HEK293 (cell line): ENCODE measurements around the gene AP1S1.

Source experiments
- EGR2 ChIP-seq: fragments of 450-650 bp; formaldehyde crosslinking; IDR thresholded peaks from 2 replicates; pipeline ENCODE4 v1.5.1; 2016; ENCODE audit warnings: low read depth, missing biosample characterization, missing genetic modification characterization
- HOXA7 ChIP-seq: sonication (generic); formaldehyde crosslinking; IDR thresholded peaks from 2 replicates; pipeline ENCODE4 v1.8.1; 2022; ENCODE audit warnings: missing genetic modification reagents, borderline replicate concordance
- INSM2 ChIP-seq: fragments of 450-650 bp; formaldehyde crosslinking; IDR thresholded peaks from 2 replicates; pipeline ENCODE4 v1.5.1; 2016; ENCODE audit warnings: missing biosample characterization, missing genetic modification characterization
- KLF1 ChIP-seq: fragments of 450-650 bp; formaldehyde crosslinking; IDR thresholded peaks from 2 replicates; pipeline ENCODE4 v1.5.1; 2016; ENCODE audit warnings: missing biosample characterization, missing genetic modification characterization
- SETDB1 ChIP-seq: IDR thresholded peaks from one replicate; pipeline ENCODE4 v1.6.1; 2017; ENCODE audit warnings: mild to moderate bottlenecking, low read length, moderate library complexity, mixed read lengths; ENCODE audit not compliant: insufficient read length
- YY2 ChIP-seq: fragments of 450-650 bp; formaldehyde crosslinking; IDR thresholded peaks from 2 replicates; pipeline ENCODE4 v1.5.1; 2016; ENCODE audit warnings: missing biosample characterization, missing genetic modification characterization
- ZBTB21 ChIP-seq: fragments of 450-650 bp; formaldehyde crosslinking; IDR thresholded peaks from 2 replicates; pipeline ENCODE4 v1.5.1; 2017; ENCODE audit warnings: missing biosample characterization, missing genetic modification characterization
- ZBTB44 ChIP-seq: fragments of 450-650 bp; IDR thresholded peaks from 2 replicates; pipeline ENCODE4 v1.5.1; 2018; ENCODE audit warnings: missing biosample characterization, mild to moderate bottlenecking, missing genetic modification characterization
- ZBTB7A ChIP-seq: fragments of 450-650 bp; formaldehyde crosslinking; IDR thresholded peaks from 2 replicates; pipeline ENCODE4 v1.5.1; 2016; ENCODE audit warnings: low read depth, missing biosample characterization, missing genetic modification characterization
- ZEB2 ChIP-seq: fragments of 450-650 bp; formaldehyde crosslinking; IDR thresholded peaks from 2 replicates; pipeline ENCODE4 v1.5.1; 2016; ENCODE audit warnings: missing biosample characterization, missing genetic modification characterization
- ZNF174 ChIP-seq: fragments of 450-650 bp; formaldehyde crosslinking; IDR thresholded peaks from 2 replicates; pipeline ENCODE4 v1.5.0; 2017; ENCODE audit warnings: missing biosample characterization, mild to moderate bottlenecking, missing genetic modification characterization
- ZNF221 ChIP-seq: fragments of 450-650 bp; formaldehyde crosslinking; IDR thresholded peaks from 2 replicates; pipeline ENCODE4 v1.5.1; 2017; ENCODE audit warnings: missing biosample characterization, missing genetic modification characterization, borderline replicate concordance
- ZNF23 ChIP-seq: fragments of 450-650 bp; formaldehyde crosslinking; IDR thresholded peaks from 2 replicates; pipeline ENCODE4 v1.5.1; 2016; ENCODE audit warnings: missing biosample characterization, missing genetic modification characterization, borderline replicate concordance
- ZNF239 ChIP-seq: fragments of 450-650 bp; formaldehyde crosslinking; IDR thresholded peaks from 2 replicates; pipeline ENCODE4 v1.5.1; 2016; ENCODE audit warnings: missing biosample characterization, missing genetic modification characterization
- ZNF341 ChIP-seq: fragments of 450-650 bp; formaldehyde crosslinking; IDR thresholded peaks from 2 replicates; pipeline ENCODE4; 2016; ENCODE audit warnings: low read depth, missing biosample characterization, missing genetic modification characterization
- ZNF426 ChIP-seq: fragments of 450-650 bp; formaldehyde crosslinking; IDR thresholded peaks from 2 replicates; pipeline ENCODE4 v1.5.1; 2017; ENCODE audit warnings: missing biosample characterization, missing genetic modification characterization, mild to moderate bottlenecking, inconsistent platforms, moderate library complexity
- ZNF510 ChIP-seq: fragments of 450-650 bp; formaldehyde crosslinking; IDR thresholded peaks from 2 replicates; pipeline ENCODE4 v1.5.1; 2018; ENCODE audit warnings: mild to moderate bottlenecking, missing genetic modification characterization, missing biosample characterization; ENCODE audit not compliant: insufficient replicate concordance
- ZNF521 ChIP-seq: fragments of 450-650 bp; formaldehyde crosslinking; IDR thresholded peaks from 2 replicates; pipeline ENCODE4 v1.5.1; 2017; ENCODE audit warnings: missing biosample characterization, mild to moderate bottlenecking, missing genetic modification characterization
- ZNF549 ChIP-seq: fragments of 450-650 bp; IDR thresholded peaks from 2 replicates; pipeline ENCODE4 v1.5.1; 2018; ENCODE audit warnings: missing biosample characterization, missing genetic modification characterization, mild to moderate bottlenecking, inconsistent platforms, moderate library complexity
- ZNF561 ChIP-seq: fragments of 450-650 bp; IDR thresholded peaks from 2 replicates; pipeline ENCODE4 v1.5.1; 2018; ENCODE audit warnings: missing biosample characterization, missing genetic modification characterization, borderline replicate concordance
- ZNF670 ChIP-seq: fragments of 450-650 bp; formaldehyde crosslinking; IDR thresholded peaks from 2 replicates; pipeline ENCODE4 v1.5.1; 2016; ENCODE audit warnings: missing biosample characterization, missing genetic modification characterization, low read depth
- ZNF701 ChIP-seq: fragments of 450-650 bp; formaldehyde crosslinking; IDR thresholded peaks from 2 replicates; pipeline ENCODE4 v1.5.1; 2016; ENCODE audit warnings: missing biosample characterization, missing genetic modification characterization
- ZNF792 ChIP-seq: fragments of 450-650 bp; formaldehyde crosslinking; IDR thresholded peaks from 2 replicates; pipeline ENCODE4 v1.5.1; 2016; ENCODE audit warnings: missing biosample characterization, missing genetic modification characterization
- ZSCAN18 ChIP-seq: fragments of 450-650 bp; formaldehyde crosslinking; IDR thresholded peaks from 2 replicates; pipeline ENCODE4 v1.5.1; 2016; ENCODE audit warnings: missing biosample characterization, missing genetic modification characterization
- ZSCAN23 ChIP-seq: fragments of 450-650 bp; formaldehyde crosslinking; IDR thresholded peaks from 2 replicates; pipeline ENCODE4 v1.5.1; 2016; ENCODE audit warnings: missing biosample characterization, missing genetic modification characterization
- TF ChIP-seq, protein P1 (sequence below): fragments of 450-650 bp; formaldehyde crosslinking; IDR thresholded peaks from 2 replicates; pipeline ENCODE4 v1.5.1; 2016; ENCODE audit warnings: missing biosample characterization, missing genetic modification characterization
- TF ChIP-seq, protein P2 (sequence below): fragments of 450-650 bp; formaldehyde crosslinking; IDR thresholded peaks from 2 replicates; pipeline ENCODE4 v1.5.1; 2016; ENCODE audit warnings: missing biosample characterization, missing genetic modification characterization, borderline replicate concordance
- TF ChIP-seq, protein P3 (sequence below): fragments of 450-650 bp; formaldehyde crosslinking; IDR thresholded peaks from 2 replicates; pipeline ENCODE4 v1.5.1; 2016; ENCODE audit warnings: missing biosample characterization, missing genetic modification characterization, low read depth

The AP1S1 gene

DNA sequence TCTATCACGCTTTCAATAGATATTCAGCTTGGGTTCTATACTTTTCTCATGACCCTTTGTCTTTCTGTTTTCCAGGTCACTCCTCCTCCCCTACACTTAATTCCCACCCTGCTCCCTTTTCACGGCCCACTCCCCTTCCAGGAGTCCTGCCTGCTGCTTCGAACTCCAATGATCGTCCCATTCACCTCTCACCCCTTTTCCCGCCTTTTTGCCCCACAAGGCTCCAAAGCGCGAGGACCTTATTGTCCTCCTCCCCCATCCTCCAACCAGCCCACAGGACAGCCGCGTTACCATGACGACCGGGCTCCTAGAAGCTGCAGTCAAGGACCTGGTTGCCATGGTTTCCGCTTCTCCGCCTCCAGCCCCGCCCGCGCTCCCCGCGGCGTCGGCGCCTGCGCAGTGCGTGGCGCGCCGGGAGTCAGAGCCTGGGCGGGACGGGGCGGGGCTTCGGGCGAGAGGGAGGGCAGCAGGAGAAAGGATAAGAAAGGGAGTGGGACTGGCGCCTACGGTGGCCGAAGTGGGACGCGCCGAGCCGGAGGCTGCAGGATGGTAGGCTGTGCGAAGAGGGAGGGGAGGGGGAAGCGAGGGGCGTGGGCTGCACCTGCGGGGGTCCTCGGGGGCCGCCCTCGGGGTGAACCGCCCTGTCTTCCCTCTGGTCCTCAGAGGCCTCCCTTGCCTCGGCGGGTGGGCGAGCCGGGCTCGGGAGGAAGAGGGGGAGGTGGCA is at the start of gene AP1S1 (continued):
- no peak for TF ChIP-seq ZNF221 (tag by site-specific recombination)
- TF ChIP-seq, protein P1, sequence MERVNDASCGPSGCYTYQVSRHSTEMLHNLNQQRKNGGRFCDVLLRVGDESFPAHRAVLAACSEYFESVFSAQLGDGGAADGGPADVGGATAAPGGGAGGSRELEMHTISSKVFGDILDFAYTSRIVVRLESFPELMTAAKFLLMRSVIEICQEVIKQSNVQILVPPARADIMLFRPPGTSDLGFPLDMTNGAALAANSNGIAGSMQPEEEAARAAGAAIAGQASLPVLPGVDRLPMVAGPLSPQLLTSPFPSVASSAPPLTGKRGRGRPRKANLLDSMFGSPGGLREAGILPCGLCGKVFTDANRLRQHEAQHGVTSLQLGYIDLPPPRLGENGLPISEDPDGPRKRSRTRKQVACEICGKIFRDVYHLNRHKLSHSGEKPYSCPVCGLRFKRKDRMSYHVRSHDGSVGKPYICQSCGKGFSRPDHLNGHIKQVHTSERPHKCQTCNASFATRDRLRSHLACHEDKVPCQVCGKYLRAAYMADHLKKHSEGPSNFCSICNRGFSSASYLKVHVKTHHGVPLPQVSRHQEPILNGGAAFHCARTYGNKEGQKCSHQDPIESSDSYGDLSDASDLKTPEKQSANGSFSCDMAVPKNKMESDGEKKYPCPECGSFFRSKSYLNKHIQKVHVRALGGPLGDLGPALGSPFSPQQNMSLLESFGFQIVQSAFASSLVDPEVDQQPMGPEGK (tag by site-specific recombination), result peak; percentile 77
- no peak for TF ChIP-seq ZNF23 (tag by site-specific recombination)
- 0 out of 2 replicates have a peak, but pooled peaks have one; percentile 25 for TF ChIP-seq YY2
- TF ChIP-seq ZEB2, result peak; percentile 46; the same call in 1 of the 2 replicates
- TF ChIP-seq EGR2 (tag by site-specific recombination), result peak; percentile 88
- no peak for TF ChIP-seq ZNF510 (tag by site-specific recombination)
- TF ChIP-seq ZNF670 (tag by site-specific recombination), result no peak
- no peak; the same call in 1 of the 2 replicates for TF ChIP-seq ZNF561
- TF ChIP-seq SETDB1, result no peak
- TF ChIP-seq ZNF239, result no peak
- TF ChIP-seq ZBTB21, result peak; percentile 21; the same call in 1 of the 2 replicates
- TF ChIP-seq ZBTB7A (tag by site-specific recombination), result no peak
- TF ChIP-seq KLF1 (tag by site-specific recombination), result peak; percentile 86
- no peak for TF ChIP-seq ZBTB44 (tag by site-specific recombination)
- no peak; the same call in 1 of the 2 replicates for TF ChIP-seq ZSCAN18 (tag by site-specific recombination)
- peak; percentile 92 for TF ChIP-seq ZNF341
- TF ChIP-seq HOXA7 (CRISPR knock-in tag), result no peak
- TF ChIP-seq, protein P2, sequence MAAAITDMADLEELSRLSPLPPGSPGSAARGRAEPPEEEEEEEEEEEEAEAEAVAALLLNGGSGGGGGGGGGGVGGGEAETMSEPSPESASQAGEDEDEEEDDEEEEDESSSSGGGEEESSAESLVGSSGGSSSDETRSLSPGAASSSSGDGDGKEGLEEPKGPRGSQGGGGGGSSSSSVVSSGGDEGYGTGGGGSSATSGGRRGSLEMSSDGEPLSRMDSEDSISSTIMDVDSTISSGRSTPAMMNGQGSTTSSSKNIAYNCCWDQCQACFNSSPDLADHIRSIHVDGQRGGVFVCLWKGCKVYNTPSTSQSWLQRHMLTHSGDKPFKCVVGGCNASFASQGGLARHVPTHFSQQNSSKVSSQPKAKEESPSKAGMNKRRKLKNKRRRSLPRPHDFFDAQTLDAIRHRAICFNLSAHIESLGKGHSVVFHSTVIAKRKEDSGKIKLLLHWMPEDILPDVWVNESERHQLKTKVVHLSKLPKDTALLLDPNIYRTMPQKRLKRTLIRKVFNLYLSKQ (tag by site-specific recombination), result no peak
- no peak for TF ChIP-seq ZNF701 (tag by site-specific recombination)
- TF ChIP-seq, protein P3, sequence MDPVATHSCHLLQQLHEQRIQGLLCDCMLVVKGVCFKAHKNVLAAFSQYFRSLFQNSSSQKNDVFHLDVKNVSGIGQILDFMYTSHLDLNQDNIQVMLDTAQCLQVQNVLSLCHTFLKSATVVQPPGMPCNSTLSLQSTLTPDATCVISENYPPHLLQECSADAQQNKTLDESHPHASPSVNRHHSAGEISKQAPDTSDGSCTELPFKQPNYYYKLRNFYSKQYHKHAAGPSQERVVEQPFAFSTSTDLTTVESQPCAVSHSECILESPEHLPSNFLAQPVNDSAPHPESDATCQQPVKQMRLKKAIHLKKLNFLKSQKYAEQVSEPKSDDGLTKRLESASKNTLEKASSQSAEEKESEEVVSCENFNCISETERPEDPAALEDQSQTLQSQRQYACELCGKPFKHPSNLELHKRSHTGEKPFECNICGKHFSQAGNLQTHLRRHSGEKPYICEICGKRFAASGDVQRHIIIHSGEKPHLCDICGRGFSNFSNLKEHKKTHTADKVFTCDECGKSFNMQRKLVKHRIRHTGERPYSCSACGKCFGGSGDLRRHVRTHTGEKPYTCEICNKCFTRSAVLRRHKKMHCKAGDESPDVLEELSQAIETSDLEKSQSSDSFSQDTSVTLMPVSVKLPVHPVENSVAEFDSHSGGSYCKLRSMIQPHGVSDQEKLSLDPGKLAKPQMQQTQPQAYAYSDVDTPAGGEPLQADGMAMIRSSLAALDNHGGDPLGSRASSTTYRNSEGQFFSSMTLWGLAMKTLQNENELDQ, result no peak
- no peak for TF ChIP-seq ZNF174
- TF ChIP-seq ZNF792 (tag by site-specific recombination), result no peak
- no peak for TF ChIP-seq ZNF426 (tag by site-specific recombination)
- no peak for TF ChIP-seq INSM2
- TF ChIP-seq ZNF549, result no peak
- no peak for TF ChIP-seq ZSCAN23 (tag by site-specific recombination)
- no peak for TF ChIP-seq ZNF521 (tag by site-specific recombination)
